H9 (cell line): ENCODE measurements around the gene ERF. TPM values are rescaled to one million over a fixed set of nuclear protein-coding genes. Genes with fewer than 3 reads are reported as not detected.

Experiments
- DNase-seq: peaks from one replicate; pipeline ENCODE4 v3.0.0-alpha.2; 2017
- H2AFZ ChIP-seq: one replicate; pipeline ENCODE4 v1.6.1; 2013; ENCODE audit warnings: mild to moderate bottlenecking, low read length, control low read depth, moderate library complexity
- H2AK5ac ChIP-seq: 2 replicates; pipeline ENCODE4 v1.6.1; 2013; ENCODE audit warnings: low read length, control low read depth, mixed read lengths; ENCODE audit not compliant: insufficient read length
- H2BK120ac ChIP-seq: one replicate; pipeline ENCODE4 v1.6.1; 2013; ENCODE audit warnings: low read depth, mild to moderate bottlenecking, low read length, control low read depth, inconsistent platforms; ENCODE audit not compliant: poor library complexity, severe bottlenecking
- H2BK12ac ChIP-seq: 2 replicates; pipeline ENCODE4 v1.6.1; 2013; ENCODE audit warnings: low read length, control low read depth, mixed read lengths, low read depth; ENCODE audit not compliant: insufficient read length
- H2BK15ac ChIP-seq: 2 replicates; pipeline ENCODE4 v1.6.1; 2013; ENCODE audit warnings: low read depth, low read length, control low read depth
- H2BK20ac ChIP-seq: one replicate; pipeline ENCODE4 v1.6.1; 2013; ENCODE audit warnings: low read depth, mild to moderate bottlenecking, low read length, control low read depth, inconsistent platforms; ENCODE audit not compliant: poor library complexity, severe bottlenecking
- H2BK5ac ChIP-seq: 2 replicates; pipeline ENCODE4 v1.6.1; 2013; ENCODE audit warnings: low read length, control low read depth, mixed read lengths; ENCODE audit not compliant: insufficient read length
- H3K14ac ChIP-seq: 2 replicates; pipeline ENCODE4 v1.6.1; 2013; ENCODE audit warnings: low read length, control low read depth; ENCODE audit not compliant: insufficient read depth
- H3K18ac ChIP-seq: 2 replicates; pipeline ENCODE4 v1.6.1; 2013; ENCODE audit warnings: low read depth, mild to moderate bottlenecking, mixed read lengths, low read length, control low read depth; ENCODE audit not compliant: insufficient read length
- H3K23ac ChIP-seq: 2 replicates; pipeline ENCODE4 v1.6.1; 2013; ENCODE audit warnings: low read length, control low read depth, mixed read lengths, low read depth; ENCODE audit not compliant: insufficient read length
- H3K23me2 ChIP-seq: 2 replicates; pipeline ENCODE4 v1.6.1; 2013; ENCODE audit warnings: low read depth, mild to moderate bottlenecking, mixed read lengths, low read length, control low read depth; ENCODE audit not compliant: insufficient read length, poor library complexity, severe bottlenecking
- H3K27ac ChIP-seq: 2 replicates; pipeline ENCODE4 v1.5.1; 2013; ENCODE audit warnings: low read length, control low read depth, mixed read lengths, low read depth; ENCODE audit not compliant: insufficient read length
- H3K27me3 ChIP-seq: 2 replicates; pipeline ENCODE4 v1.6.1; 2013; ENCODE audit warnings: low read length, control low read depth, inconsistent platforms; ENCODE audit not compliant: insufficient read depth
- H3K4ac ChIP-seq: 2 replicates; pipeline ENCODE4 v1.6.1; 2013; ENCODE audit warnings: low read depth, mild to moderate bottlenecking, control low read depth, inconsistent platforms, low read length, moderate library complexity
- H3K4me1 ChIP-seq: 2 replicates; pipeline ENCODE4 v1.6.1; 2013; ENCODE audit warnings: low read length, control low read depth, inconsistent platforms; ENCODE audit not compliant: insufficient read depth
- H3K4me2 ChIP-seq: 2 replicates; pipeline ENCODE4 v1.6.1; 2013; ENCODE audit warnings: low read length, control low read depth, mixed read lengths; ENCODE audit not compliant: insufficient read length, insufficient read depth
- H3K56ac ChIP-seq: 2 replicates; pipeline ENCODE4 v1.6.1; 2013; ENCODE audit warnings: low read depth, mild to moderate bottlenecking, mixed read lengths, low read length, control low read depth; ENCODE audit not compliant: insufficient read length
- H3K79me1 ChIP-seq: 2 replicates; pipeline ENCODE4 v1.6.1; 2013; ENCODE audit warnings: low read depth, mild to moderate bottlenecking, moderate library complexity, low read length, control low read depth, inconsistent platforms; ENCODE audit not compliant: insufficient read depth, poor library complexity, severe bottlenecking
- H3K79me2 ChIP-seq: 2 replicates; pipeline ENCODE4 v1.6.1; 2013; ENCODE audit warnings: low read length, control low read depth, inconsistent platforms; ENCODE audit not compliant: insufficient read depth
- H3K9ac ChIP-seq: 2 replicates; pipeline ENCODE4 v1.6.1; 2013; ENCODE audit warnings: low read length, control low read depth, mixed read lengths; ENCODE audit not compliant: insufficient read length; ENCODE audit errors: extremely low read depth
- H3K9me3 ChIP-seq: one replicate; pipeline ENCODE4 v1.6.1; 2013; ENCODE audit warnings: low read depth, low read length, inconsistent platforms; ENCODE audit not compliant: control insufficient read depth
- H3T11ph ChIP-seq: one replicate; pipeline ENCODE4 v1.6.1; 2013; ENCODE audit warnings: mild to moderate bottlenecking, low read length, control low read depth, inconsistent platforms
- H4K20me1 ChIP-seq: one replicate; pipeline ENCODE4 v1.6.1; 2013; ENCODE audit not compliant: control insufficient read depth, insufficient read length, insufficient read depth
- H4K5ac ChIP-seq: 2 replicates; pipeline ENCODE4 v1.6.1; 2013; ENCODE audit warnings: low read depth, mild to moderate bottlenecking, mixed read lengths, low read length, control low read depth; ENCODE audit not compliant: insufficient read length
- H4K8ac ChIP-seq: replicated peaks from 2 replicates; pipeline ENCODE4 v1.6.1; 2013; ENCODE audit warnings: low read length, control low read depth, mixed read lengths, low read depth; ENCODE audit not compliant: insufficient read length
- H4K91ac ChIP-seq: 2 replicates; pipeline ENCODE4 v1.6.1; 2013; ENCODE audit warnings: low read depth, mild to moderate bottlenecking, moderate library complexity, mixed read lengths, low read length, control low read depth; ENCODE audit not compliant: insufficient read length
- H3K27ac Mint-ChIP-seq, 3 experiments: 2 replicates in 2 of 3; 3 replicates in 1 of 3; pipeline ENCODE4 v1.8.0; 2020 to 2021; ENCODE audit warnings: mixed read lengths in 3 of 3, mild to moderate bottlenecking in 1 of 3, moderate library complexity in 1 of 3
- H3K27me3 Mint-ChIP-seq: 2 replicates; pipeline ENCODE4 v1.8.0; 2021; ENCODE audit warnings: low read depth, mild to moderate bottlenecking, moderate library complexity, mixed read lengths
- H3K36me3 Mint-ChIP-seq, 3 experiments: 2 replicates in 2 of 3; 3 replicates in 1 of 3; pipeline ENCODE4 v1.8.0; 2020 to 2021; ENCODE audit warnings: low read depth in 3 of 3, mixed read lengths in 3 of 3; ENCODE audit not compliant: insufficient read depth in 1 of 3
- H3K4me1 Mint-ChIP-seq, 2 experiments: 2 replicates each; pipeline ENCODE4 v1.8.0; 2020; ENCODE audit warnings: mixed read lengths in 2 of 2
- H3K4me3 Mint-ChIP-seq, 2 experiments: 2 replicates in 1 of 2; 3 replicates in 1 of 2; pipeline ENCODE4 v1.8.0; 2020 to 2021; ENCODE audit warnings: mild to moderate bottlenecking in 2 of 2, mixed read lengths in 2 of 2, moderate library complexity in 1 of 2
- H3K9me3 Mint-ChIP-seq, 2 experiments: 2 replicates in 1 of 2; 3 replicates in 1 of 2; pipeline ENCODE4 v1.8.0; 2020; ENCODE audit warnings: mild to moderate bottlenecking in 2 of 2, mixed read lengths in 2 of 2, moderate library complexity in 1 of 2
- CTCF ChIP-seq: fragments of 200-600 bp; sonication (generic); conservative IDR thresholded peaks from 3 replicates; pipeline ENCODE4 v1.8.0; 2021; ENCODE audit warnings: antibody characterized with exemption, mild to moderate bottlenecking
- WGBS: extraction: QIAGEN DNeasy Blood & Tissue Kit; methylation state at CpG from one replicate; pipeline ENCODE4 v1.1.7; 2013; ENCODE audit warnings: missing lambda C conversion rate, low lambda C conversion rate, mixed read lengths; ENCODE audit not compliant: insufficient read length; ENCODE audit errors: extremely low coverage; 5-methylcytosine and 5-hydroxymethylcytosine counted together
- total RNA-seq: library from RNA; stranded (reverse); gene quantifications from 2 replicates; pipeline ENCODE4 v1.2.1, GENCODE V29; 2021

The ERF gene
- total RNA-seq, 1 experiment from 2014 or later: 126 TPM

- no peak overlapping the region for H2BK5ac ChIP-seq
- peaks cover 6% of the 10 kb centered on the region for H3K23me2 ChIP-seq
- no peak for DNase-seq
- no peaks in the 10 kb centered on the region for H4K20me1 ChIP-seq
- no peak overlapping the region for H3K9ac ChIP-seq
- no peak overlapping the region for H3T11ph ChIP-seq
- no peak overlapping the region for H3K27ac ChIP-seq
- H2BK20ac ChIP-seq: no peak overlapping the region
- Mint-ChIP-seq H3K4me3 (no peak overlapping the region), H3K27me3 (no peaks in the 10 kb centered on the region; the same call in 1 of the 2 replicates), H3K36me3 (peaks cover 22 to 67% (median 60%) of the 10 kb centered on the region in 3 experiments), H3K4me1 (peaks cover 14 to 46% of the 10 kb centered on the region in 2 experiments), H3K27ac (peak overlapping the region in 1 of 3 experiments; percentile 10; a peak in 1 of 7 replicates), H3K9me3 (no peaks in the 10 kb centered on the region)
- no peak overlapping the region for H4K8ac ChIP-seq
- H2AFZ ChIP-seq: no peak overlapping the region
- H4K91ac ChIP-seq: no peak overlapping the region
- H4K5ac ChIP-seq: no peak overlapping the region
- H3K27me3 ChIP-seq: no peaks in the 10 kb centered on the region
- H3K18ac ChIP-seq: no peak overlapping the region
- no peak for TF ChIP-seq CTCF
- H3K79me2 ChIP-seq: peaks cover 3% of the 10 kb centered on the region; the same call in 1 of the 2 replicates
- no peak overlapping the region for H3K23ac ChIP-seq
- peaks cover 11% of the 10 kb centered on the region for H3K79me1 ChIP-seq
- WGBS: no CpG with 5 or more reads among the region's 8 CpGs
- no peak overlapping the region for H2BK12ac ChIP-seq
- no peak overlapping the region for H3K4me2 ChIP-seq
- no peak overlapping the region for H3K14ac ChIP-seq
- H2BK120ac ChIP-seq: no peak overlapping the region
- no peaks in the 10 kb centered on the region for H3K9me3 ChIP-seq
- no peak overlapping the region for H2AK5ac ChIP-seq
- H3K56ac ChIP-seq: no peak overlapping the region
- H3K4me1 ChIP-seq: no peaks in the 10 kb centered on the region
- no peak overlapping the region for H2BK15ac ChIP-seq
- H3K4ac ChIP-seq: no peak overlapping the region
Observed at GRCh38 chr19:42289556-42290041, 34.7 kb upstream of the ERF start.
